Tibial artery (tissue), 4 donors: Measurements from ENCODE around the gene YPEL1.

Source experiments
- DNase-seq, 2 donors: peaks; one replicate each; pipeline ENCODE4 v3.0.0-alpha.2; 2019
- H3K27ac ChIP-seq, 2 donors: fragments of 200-600 bp; sonication (generic) in 1 of 2; 1 replicate in 1 of 2; 2 replicates in 1 of 2; pipeline ENCODE4 v1.5.1; 2018 to 2019; ENCODE audit warnings: mild to moderate bottlenecking in 1 of 2
- H3K27me3 ChIP-seq, 2 donors: fragments of 200-600 bp; sonication (generic) in 1 of 2; one replicate each; pipeline versions ENCODE4 v1.5.1 to v1.6.0; 2016 to 2019
- H3K36me3 ChIP-seq, 3 donors: fragments of 200-600 bp; sonication (generic) in 2 of 3; one replicate each; pipeline ENCODE4 v1.5.1; 2016 to 2019; ENCODE audit warnings: mild to moderate bottlenecking in 2 of 3
- H3K4me1 ChIP-seq, 4 donors: fragments of 200-600 bp; sonication (generic) in 2 of 4; 1 replicate in 3 of 4; 2 replicates in 1 of 4; pipeline ENCODE4 v1.5.1; 2016 to 2019
- H3K4me3 ChIP-seq, 2 donors: fragments of 200-600 bp; sonication (generic) in 1 of 2; 1 replicate in 1 of 2; 2 replicates in 1 of 2; pipeline ENCODE4 v1.5.1; 2018 to 2019; ENCODE audit warnings: mild to moderate bottlenecking in 2 of 2
- H3K9me3 ChIP-seq, 3 donors: fragments of 200-600 bp; sonication (generic) in 1 of 3; one replicate each; pipeline ENCODE4 v1.5.1; 2016 to 2019
- intact Hi-C: fragments of 100-400 bp; cut with DNase I; formaldehyde crosslinking; loops from one replicate; pipeline ENCODE4 v1.15.0; 2023; ENCODE audit warnings: low total_unique reads
- TF ChIP-seq, protein P1 (sequence below), 2 experiments: fragments of 200-600 bp in 1 of 2; fragments of 450-650 bp in 1 of 2; IDR thresholded peaks; one replicate each; pipeline ENCODE4 v1.5.1; 2017 to 2019; ENCODE audit warnings: antibody characterized with exemption in 2 of 2, mild to moderate bottlenecking in 1 of 2, moderate library complexity in 1 of 2

YPEL1 gene

DNA sequence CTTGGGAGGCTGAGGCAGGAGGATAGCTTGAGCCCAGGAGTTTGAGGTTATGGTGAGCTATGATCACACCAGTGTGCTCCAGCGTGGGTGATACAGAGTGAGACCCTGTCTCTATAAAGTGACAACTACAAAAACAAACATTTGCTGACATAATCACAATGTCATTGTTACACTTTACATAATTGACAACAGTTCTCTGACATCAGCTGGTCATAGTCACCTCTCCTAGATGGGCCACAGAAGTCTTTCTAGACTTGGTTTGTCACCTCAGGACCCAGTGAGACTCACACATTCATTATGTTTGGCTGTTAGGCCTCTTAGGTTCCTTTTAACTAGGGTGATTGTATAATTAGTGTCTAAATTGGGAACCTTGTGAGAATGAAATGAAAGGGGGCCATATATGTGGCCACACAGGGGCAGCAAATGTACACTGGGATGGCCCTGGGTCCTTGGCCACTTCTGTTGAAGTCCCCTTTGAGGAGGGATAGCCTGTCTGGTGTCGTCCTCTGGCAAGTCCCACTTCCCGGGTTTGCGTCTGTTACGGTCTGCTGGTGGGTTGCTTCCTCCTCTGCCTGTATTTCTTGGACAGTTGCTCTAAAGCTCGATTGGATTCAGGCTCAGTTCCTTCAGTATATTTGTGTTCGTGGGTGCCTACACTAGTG, 75.6 kb downstream of the YPEL1 start:
- peaks cover 0 to 35% of the 10 kb centered on the region in 2 donors for H3K27me3 ChIP-seq
- DNase-seq = no peak
- no peak overlapping the region for H3K27ac ChIP-seq
- no peak overlapping the region for H3K4me3 ChIP-seq
- intact Hi-C loops = no loop called here
- no peaks in the 10 kb centered on the region for H3K9me3 ChIP-seq
- H3K36me3 ChIP-seq = no peaks in the 10 kb centered on the region
- peaks cover 0 to 14% (median 8%) of the 10 kb centered on the region in 4 donors for H3K4me1 ChIP-seq
- TF ChIP-seq, protein P1, sequence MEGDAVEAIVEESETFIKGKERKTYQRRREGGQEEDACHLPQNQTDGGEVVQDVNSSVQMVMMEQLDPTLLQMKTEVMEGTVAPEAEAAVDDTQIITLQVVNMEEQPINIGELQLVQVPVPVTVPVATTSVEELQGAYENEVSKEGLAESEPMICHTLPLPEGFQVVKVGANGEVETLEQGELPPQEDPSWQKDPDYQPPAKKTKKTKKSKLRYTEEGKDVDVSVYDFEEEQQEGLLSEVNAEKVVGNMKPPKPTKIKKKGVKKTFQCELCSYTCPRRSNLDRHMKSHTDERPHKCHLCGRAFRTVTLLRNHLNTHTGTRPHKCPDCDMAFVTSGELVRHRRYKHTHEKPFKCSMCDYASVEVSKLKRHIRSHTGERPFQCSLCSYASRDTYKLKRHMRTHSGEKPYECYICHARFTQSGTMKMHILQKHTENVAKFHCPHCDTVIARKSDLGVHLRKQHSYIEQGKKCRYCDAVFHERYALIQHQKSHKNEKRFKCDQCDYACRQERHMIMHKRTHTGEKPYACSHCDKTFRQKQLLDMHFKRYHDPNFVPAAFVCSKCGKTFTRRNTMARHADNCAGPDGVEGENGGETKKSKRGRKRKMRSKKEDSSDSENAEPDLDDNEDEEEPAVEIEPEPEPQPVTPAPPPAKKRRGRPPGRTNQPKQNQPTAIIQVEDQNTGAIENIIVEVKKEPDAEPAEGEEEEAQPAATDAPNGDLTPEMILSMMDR (IDR thresholded peaks at IDR 0.05) = no peak

DNA sequence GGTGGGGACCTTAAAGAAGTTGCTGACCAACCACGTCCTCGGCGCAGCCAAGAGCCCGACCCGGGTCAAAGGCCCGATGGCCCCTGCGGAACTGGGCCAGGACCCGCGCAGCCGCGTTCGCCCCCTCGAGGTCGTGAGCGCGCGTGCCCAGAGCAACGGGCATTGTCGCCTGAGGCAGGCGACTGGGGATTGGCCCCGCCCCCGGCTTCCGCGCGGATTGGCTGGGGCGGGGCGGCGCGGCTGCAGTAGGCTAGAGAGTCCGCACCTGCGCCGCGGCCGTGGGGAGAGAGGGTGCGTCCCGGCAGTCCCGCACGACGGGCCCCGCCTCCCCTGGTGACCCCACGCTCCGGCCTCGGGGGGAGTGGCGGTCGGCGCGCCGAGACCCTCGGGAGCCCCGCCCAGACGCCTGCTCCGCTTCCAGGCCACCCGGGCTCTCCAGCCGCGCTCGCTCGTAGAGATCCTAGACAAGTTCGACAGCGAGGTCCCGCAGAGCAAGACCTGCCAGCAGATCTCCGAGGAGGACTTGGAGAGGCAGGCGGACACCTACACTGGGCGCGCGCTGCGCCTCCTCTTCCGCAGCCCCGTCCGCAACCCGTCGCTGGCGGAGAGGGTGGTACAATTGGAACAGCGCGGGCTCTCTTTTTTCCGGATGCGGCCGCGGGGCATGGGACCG, 78.1 kb downstream of the YPEL1 start:
- Histone ChIP-seq H3K27ac (no peak overlapping the region), H3K36me3 (no peaks in the 10 kb centered on the region), H3K9me3 (no peaks in the 10 kb centered on the region), H3K4me1 (peaks cover 0 to 18% (median 12%) of the 10 kb centered on the region in 4 donors), H3K27me3 (peaks cover 0 to 43% of the 10 kb centered on the region in 2 donors), H3K4me3 (peak overlapping the region; percentile 49 to 58)
- peak in 1 of 2 donors; percentile 78 for DNase-seq
- TF ChIP-seq, protein P1 (IDR thresholded peaks at IDR 0.05) = no peak
- intact Hi-C loops = no loop called here

DNA sequence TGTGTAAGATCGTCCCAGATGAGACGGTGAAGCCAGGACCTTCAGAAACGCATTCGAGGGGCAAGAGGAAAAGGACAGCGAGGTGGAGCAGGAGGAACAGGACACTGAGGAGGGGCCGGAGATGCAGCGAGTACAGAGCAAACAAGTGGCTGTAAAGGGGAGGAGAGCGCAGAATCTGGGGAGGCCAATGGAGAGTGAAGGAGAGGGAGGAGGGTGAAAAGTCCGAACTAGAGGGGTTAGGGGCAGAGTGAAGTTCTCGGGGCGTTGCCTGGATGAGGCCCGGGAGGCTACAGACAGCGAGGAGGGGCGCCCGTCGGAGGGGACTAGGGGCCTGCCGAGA, 78.6 kb downstream of the YPEL1 start:
- Histone ChIP-seq H3K4me1 (peaks cover 0 to 21% (median 15%) of the 10 kb centered on the region in 4 donors), H3K36me3 (no peaks in the 10 kb centered on the region), H3K9me3 (no peaks in the 10 kb centered on the region), H3K4me3 (peak overlapping the region in 1 of 2 donors; percentile 58), H3K27me3 (peaks cover 0 to 45% of the 10 kb centered on the region in 2 donors), H3K27ac (no peak overlapping the region)
- intact Hi-C loops = no loop called here
- TF ChIP-seq, protein P1 (IDR thresholded peaks at IDR 0.05) = no peak
- no peak for DNase-seq

DNA sequence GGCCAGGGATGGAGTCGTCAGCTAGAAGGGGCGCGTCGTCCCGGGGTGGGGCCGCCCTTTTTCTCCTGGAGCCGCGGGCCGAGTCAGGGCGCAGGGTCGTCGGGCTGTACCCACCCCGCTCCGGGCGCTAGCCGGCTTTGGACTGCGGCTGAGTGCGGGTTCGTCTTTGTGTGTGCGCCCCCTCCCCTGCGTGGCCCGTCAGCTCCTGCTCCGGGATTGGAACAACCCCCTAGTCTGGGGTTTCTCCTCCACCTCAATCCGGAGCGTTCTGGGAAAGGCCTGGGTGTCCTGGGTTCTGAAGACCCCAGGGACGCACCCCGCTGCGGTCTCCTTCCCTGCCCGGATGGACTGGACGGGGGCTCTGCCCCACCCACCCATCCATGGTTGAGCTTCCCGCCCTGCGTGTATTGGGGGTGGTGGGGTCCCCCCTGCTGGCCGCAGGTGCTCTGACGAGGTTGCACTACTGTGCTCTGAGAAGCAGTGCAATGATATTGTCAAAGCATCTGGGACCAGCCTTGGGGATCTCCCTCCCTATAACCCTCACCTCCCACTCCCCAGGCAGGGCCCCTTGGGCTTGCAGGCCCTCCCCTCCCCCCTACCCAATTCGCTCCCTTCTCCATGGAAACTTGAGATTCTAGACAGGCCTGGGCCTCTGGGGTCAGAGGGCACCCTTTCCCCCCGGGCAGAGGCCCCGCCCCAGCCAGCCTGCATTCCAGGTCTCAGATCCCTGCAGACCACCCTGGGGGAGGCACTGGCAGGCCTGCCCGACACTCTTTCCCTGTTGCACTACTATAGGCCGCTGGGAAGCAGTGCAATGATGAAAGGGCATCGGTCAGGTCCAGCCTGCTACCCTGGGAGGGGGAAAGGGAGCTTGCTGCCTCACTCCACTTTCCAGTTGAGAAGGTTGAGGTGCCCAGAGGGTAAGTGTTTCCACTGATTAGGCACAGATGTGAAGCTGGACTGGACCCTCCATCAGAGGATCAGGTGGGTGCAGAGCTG, 82.7 kb downstream of the YPEL1 start:
- Histone ChIP-seq H3K9me3 (no peaks in the 10 kb centered on the region), H3K36me3 (no peaks in the 10 kb centered on the region), H3K27ac (peak overlapping the region in 1 of 2 donors; percentile 17), H3K27me3 (peaks cover 0 to 32% of the 10 kb centered on the region in 2 donors), H3K4me3 (peak overlapping the region; percentile 57 to 71), H3K4me1 (peaks cover 0 to 26% (median 22%) of the 10 kb centered on the region in 4 donors)
- TF ChIP-seq, protein P1 (IDR thresholded peaks at IDR 0.05) = no peak
- no peak for DNase-seq
- intact Hi-C loops = no loop called here

DNA sequence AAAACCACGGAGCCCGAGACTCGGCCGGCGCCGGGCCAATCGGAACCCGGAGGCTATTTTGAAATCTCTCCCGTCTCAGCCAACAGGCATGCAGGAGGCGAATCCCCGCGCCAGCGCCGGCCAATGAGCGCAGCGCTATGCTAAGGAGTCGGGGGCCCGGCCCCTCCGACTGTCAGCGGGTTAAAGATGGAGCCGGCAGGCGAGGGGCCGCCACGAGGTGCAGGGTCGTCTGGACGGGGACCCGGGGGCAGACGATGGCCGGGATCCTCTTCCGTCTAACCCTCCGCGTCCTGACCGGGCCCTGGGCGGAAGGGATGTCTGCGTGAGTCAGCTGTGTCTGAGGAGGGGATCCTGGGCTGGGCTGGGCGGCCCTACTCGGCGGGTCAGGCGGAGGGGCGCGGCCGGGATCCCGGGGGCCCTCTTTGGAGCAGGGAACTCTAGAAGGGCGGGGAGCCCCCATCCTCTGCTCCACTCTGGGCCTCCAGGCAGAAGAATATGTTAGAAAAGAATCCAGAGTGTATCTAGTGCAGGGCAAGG, 83.5 kb downstream of the YPEL1 start:
- H3K4me3 ChIP-seq = peak overlapping the region; percentile 57 to 71
- intact Hi-C loops = no loop called here
- TF ChIP-seq, protein P1 (IDR thresholded peaks at IDR 0.05) = no peak
- DNase-seq = peak; percentile 89 to 92
- H3K4me1 ChIP-seq = peaks cover 0 to 18% (median 16%) of the 10 kb centered on the region in 4 donors
- no peaks in the 10 kb centered on the region for H3K9me3 ChIP-seq
- peaks cover 0 to 25% of the 10 kb centered on the region in 2 donors for H3K27me3 ChIP-seq
- no peaks in the 10 kb centered on the region for H3K36me3 ChIP-seq
- H3K27ac ChIP-seq = peak overlapping the region in 1 of 2 donors; percentile 17
